GM18861 (cell line): Measurements from ENCODE around the gene TTC12.
"Not testable (repeated sequence)": the region's sequence is repeated elsewhere in the genome, so short reads cannot be mapped to it uniquely, and the experiment has no call there.

Experiments
- ATAC-seq: cut with Tn5 transposase; IDR thresholded peaks from one replicate; pipeline ENCODE4 v1.9.1; 2021; ENCODE audit not compliant: unreplicated experiment

The TTC12 gene

DNA sequence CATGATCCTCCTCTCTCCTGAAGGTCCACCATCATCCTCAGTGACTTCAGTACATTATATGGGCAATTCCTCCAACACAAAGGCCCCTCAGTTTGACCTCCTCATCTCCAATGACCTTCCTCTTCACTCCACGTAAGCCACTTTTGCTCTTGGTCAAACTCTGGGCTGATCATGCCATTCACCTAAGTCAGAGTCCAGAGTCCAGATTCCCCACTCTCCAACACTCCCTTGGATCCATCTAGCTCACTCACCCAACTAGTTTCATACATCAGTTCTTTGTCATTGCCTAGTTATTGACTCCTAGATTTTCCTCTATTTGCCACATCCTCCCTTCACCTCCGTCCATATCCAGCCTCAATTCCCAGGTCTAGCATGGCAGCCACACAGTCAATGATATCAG lies 30.5 kb upstream of the TTC12 start:
- ATAC-seq = no peak

DNA sequence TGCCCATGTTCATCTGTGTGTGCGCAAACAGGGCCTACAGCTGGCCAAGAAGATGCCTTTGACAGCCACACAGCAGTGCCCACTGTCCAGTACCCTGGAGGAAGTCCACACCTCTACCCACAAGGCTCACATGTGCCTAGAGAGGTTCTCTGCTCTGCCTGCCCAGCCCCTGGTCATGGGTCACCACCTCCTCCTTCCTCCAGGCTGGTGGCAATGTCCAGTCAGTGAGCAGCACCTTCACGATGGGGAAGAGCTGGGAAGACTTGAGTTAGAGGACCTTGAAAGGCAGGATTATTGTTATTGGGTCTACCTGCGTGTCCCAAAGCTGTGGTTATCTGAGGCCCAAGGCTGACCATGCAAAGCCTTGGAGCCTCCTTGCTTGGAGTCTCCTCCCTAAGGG lies 28.4 kb upstream of the TTC12 start:
- no peak for ATAC-seq

DNA sequence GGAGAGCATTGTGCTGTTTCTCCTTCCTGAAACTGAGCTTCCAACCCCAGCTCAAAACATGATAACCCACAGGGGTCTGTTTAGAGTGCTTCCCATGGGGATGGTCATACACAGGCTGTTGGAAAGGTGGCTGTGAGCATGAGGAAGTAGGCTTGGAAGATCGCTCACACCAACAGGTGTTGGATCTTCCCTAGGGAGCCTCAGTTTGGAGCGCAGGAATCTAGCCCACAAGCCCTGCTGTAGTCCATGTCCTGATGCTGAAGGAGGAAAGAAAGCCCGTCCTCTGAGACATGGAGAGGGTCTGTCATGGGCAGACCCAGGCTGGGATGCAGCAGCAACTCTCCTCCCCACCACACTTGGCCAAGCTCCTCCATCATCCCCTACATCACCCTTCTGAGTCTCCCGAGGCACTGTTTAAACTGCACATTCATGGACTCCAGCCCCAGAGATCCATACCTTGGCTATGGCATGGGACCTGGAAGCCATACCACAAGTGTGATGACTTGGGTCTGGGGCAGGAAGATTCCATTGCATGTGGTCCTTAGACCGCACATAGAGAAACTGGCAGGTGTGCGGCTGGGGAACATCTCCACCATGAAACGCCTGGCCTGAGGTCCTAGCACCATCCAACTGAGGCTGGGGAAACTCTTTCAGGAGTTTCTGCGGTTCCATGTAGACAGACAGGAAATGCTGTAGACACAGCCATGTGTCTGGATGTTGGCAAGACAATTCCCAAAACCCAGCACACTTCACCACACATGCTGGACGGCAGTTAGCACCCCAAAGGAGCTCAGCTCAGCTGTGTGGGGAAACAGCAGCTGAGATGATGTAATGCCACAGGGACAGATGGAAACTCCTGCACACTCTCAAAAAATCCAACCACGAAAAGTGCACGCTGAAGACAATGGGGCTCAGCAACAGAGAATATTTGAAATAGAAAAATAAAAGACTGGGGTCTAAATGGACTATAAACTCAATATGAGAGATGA lies 27.6 kb upstream of the TTC12 start:
- ATAC-seq = no peak

DNA sequence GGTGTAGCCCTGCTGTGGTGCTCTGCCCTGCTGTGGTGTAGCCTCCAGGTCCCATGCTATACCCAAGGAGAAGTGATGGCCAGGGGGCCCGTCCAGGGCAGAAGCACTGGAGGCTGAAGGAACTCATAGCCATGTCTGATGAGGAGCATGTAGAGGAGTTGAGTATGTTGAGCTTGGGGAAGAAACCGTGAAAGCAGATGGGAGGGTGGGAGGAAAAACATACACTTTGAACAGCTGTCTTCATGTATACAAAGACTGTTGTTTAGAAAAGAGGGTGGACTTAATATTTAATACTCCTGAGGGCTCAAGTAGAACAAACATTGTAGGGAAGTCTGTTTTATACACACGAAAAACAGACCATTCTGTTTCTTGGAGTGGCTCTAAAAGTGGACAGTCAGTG lies 26.6 kb upstream of the TTC12 start:
- no peak for ATAC-seq

DNA sequence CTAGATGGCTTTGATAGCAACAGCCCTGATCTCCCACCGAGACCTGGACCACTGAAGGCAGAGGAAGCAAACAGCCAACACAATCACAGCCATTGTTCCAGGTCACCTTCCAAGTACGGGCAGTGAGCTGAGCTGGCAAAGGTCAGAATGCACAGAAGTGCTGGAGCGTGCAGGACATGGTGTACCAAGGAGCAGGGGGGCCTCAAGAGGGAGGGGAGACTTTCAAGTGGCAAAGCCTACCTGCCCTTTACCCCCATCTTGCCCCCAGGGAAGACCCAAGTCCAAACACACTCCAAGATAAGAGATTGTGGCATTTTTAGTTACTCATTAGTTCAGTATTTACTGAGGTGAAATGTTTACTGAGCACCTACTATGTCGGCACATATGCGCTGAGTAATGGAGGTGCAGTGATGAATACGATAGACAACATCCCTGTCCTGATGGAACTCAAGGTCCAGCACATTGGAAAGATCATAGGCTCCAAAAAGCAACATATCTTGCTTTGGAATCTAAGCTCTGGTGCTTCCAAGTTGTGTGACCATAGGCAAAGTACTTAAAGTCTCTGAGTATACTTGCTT lies 26.0 kb upstream of the TTC12 start:
- no peak for ATAC-seq

DNA sequence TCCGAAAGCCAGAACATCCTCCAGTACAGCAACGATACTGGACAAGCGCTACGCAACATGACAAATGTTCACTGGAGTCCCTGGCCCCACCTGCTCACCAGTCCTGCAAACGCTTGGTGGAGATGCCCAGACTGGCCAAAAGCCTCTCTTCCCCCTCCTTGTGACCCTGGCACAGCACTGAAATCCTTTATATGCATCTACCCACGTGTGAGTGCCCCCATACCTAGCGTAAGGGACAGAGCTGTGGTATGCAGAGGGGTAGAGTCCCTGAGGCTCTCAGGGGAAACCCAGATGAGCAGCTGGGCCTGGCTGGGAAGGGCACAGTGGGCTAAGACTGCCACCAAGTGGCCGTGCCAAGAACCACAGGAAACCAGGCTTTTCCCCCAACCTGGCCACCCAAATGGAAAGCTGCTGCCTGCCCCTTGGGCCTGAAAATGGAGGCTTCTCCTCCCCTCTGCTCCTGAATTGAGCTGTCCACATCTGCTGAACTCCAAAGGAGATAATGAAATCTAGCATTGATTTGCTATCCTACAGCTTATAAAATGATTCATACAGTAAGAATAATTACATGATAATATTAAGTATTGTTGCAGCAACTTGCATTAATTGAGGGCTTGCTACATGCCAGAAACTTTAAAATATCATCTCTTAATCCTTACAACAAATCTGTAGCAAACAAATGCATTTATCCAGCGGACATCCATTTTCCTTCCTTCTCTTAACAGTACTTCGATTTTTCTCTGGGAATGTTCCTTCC lies 24.8 kb upstream of the TTC12 start:
- peak; percentile 92 for ATAC-seq

DNA sequence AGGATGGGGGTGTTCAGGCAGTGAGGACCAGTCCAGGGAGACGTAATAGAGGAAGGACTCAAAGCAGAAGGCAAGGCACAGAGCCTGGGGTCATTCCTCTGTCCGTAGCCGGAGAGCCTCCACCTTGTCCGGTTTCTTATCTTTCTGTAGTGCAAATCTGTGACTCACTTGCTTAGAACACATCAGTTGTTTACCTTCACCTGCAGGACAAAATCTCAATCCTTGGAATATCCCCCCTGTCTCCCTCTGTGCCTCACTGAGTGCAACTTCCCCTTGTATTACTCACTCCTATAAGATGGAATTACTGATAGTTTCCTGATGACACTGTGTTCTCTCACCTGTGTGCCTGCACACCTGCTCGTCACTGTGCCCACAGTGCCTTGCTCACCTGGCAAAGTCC lies 20.4 kb upstream of the TTC12 start:
- no peak for ATAC-seq

DNA sequence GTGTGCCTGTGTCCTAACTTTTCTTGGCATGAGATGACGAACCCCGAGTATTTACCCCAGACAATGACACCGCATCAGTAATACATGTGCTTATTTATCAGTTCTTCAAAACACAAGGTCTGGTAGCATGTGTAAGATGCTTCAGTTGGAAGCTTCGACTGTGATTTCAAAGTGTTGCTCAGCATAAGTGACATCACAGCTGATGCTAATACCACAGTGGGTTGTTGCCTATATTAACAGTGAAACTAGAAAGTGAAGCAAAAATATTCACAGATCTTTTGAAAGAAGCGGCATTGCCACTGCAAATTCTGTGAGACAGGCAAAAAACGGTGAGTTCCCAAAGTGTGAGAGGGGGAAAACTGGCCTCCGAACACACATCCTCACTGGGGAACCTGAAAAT lies 18.4 kb upstream of the TTC12 start:
- ATAC-seq = no peak

DNA sequence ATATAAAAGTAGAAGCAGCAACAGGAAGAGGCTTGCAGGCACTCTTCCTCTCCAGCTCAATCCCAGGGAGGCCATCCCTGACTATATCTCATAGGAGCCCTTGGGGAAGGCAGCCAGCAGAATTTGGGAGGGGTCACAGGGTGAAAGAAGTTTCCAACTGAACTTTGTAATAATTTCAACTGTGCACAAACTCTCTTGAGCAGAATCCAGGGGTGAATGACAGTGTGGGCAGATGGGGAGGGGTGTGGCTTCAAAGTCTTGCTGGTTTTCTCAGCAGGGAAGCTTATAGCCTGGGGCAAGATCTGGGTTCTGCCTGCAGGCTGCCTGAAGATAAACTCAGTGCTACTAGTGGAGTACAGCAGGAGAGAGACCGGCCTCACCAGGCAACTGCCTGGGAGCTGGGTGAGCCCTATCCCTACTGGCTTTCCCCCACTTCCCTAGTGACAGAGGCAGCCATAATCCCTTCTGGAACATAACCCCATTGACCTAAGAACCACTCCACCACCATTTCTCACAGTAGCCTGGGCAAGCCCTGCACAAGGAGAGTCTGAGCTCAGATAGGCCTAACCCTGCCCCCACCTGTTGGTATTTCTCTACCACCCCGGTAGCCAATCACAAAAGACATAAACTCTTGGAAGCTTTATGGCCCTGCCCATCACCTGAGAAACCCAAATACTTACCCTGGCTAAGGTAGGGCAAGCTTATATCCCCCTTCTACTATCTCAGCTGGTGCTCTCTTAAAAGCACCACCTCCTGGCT lies 17.8 kb upstream of the TTC12 start:
- no peak for ATAC-seq

DNA sequence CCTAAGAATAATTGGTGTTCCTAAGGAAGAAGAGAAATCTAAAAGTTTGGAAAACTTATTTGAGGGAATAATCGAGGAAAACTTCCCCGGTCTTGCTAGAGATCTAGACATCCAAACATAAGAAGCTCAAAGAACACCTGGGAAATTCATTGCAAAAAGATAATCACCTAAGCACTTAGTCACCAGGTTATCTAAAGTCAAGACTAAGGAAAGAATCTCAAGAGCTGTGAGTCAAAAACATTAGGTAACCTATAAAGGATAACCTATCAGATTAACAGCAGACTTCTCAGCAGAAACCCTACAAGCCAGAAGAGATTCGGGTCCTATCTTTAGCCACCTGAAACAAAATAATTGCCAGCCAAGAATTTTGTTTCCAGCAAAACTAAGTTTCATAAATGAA lies 15.9 kb upstream of the TTC12 start:
- not testable (repeated sequence) for ATAC-seq

DNA sequence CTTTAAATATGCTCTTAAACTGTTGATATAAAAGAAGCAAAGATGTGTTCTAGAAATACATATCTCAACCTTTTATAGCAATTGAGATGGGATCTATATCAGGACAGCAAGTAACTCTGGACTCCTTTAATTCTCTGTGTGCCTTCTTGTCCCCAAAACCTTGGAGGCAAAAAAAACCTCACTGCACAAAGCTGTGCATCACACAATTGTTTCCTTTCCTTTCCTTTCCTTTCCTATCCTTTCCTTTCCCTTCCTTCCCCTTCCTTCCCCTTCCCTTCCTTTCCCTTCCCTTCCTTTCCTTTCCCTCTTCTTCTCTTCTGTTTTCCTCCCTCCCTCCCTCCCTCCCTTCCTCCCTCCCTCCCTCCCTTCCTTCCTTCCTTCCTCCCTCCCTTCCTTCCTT lies 9.5 kb upstream of the TTC12 start:
- no peak for ATAC-seq

DNA sequence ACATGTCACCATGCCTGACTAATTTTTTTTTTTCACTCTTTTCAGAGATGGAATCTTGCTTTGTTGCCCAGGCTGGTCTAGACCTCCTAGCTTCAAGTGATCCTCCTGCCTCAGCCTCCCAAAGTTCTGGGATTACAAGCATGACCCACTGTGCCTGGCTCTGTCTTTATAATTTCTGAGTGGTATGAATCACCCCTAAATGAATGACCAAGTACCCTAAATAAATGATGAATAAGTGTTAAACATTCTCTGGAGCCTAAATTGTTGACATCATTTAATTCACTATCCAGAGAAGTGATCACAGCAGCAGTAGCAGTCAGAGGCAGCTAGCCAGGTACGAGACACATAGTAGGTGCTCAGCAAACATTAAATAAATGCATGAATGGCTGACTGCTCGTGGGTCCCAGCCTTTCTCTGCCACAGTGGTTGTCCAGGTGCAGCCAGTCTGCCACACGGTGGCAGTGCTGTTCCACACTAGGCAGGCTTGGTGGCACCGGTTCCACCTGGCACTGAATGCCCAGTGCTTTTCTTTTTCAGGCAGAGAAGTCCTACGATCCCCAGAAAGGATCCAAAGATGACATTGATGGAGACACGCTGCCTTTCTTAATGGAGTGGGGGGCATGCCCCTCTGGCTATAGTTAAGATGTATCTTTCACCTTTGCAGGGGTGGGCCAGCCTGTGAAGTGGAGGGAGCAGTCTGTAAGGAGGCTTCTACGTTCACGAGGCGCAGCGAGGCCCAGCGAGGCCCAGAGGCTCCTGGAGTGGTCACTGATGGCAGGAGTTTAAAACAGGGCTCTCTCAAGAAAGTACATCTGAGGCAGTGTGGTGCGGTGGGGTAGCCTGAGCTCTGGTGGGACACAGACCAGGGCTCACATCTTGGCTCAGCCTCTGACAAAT lies 8.7 kb upstream of the TTC12 start:
- ATAC-seq = peak; percentile 73

DNA sequence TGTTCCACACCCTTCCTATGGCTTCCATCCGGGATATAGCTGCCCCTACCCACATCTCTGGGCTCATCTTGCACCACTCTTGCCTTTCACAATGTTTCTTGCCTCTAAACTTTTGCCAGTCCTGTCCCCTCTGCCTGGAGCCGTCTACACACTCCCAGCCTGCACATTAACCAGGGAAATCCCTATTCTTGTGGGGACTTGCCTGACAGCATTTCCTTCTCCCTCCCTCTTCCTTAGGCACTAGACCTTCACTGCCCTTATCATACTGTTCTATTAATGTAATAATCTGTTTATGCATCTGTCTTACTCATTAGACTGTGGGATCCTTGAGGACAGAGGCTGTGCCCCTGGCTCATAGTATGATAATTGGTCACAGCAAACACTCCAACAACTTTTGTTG lies 5.8 kb upstream of the TTC12 start:
- no peak for ATAC-seq

DNA sequence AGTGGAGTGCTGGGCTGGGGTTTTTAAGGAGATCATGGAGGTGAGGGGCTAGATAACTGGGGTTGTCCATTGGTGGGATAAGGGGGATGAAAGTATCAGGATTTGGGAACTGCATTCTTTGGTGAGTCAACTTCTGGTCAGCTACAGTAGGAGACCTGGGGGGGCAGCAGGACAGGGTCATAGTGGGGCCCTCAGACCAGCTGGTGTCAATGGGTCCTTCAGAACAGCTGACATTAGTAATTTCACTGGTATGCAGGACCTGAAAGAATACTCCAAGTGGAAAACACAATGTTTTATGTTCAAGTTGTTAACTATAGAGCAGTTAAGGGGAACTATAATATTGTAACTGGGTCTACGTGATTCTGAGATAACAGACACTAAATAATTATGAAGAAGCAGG lies 2.8 kb upstream of the TTC12 start:
- no peak for ATAC-seq

DNA sequence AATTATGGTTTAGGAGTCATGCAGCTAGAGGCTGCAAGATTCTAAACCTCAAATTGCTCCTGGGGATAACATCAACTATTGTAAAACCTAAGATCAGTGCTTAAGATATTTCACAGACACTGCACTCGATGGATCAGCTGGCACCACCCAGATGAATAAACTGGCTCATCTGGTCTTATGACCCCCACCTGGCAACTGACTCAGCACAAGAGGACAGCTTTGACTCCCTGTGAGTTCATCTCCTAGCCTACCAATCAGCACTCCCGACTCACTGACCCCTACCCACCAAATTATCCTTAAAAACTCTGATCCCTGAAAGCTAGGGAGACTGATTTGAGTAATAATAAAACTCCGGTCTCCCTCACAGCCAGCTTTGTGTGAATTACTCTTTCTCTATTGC lies 782 bp upstream of the TTC12 start:
- no peak for ATAC-seq

DNA sequence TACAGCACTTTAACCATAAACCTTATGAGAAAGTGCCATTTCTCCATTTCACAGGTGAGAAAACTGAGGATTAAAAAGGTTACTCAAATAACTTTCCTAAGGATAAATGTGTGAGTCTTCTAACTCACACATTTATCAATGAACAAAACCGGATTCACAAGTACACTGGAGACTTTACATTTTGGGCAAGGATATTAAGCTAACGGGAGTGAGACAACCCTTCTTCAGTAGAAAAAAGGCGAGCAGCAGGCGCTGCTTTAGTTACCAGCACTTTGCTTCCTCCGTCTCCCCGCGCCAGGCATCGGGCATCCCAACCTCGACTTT lies 356 bp upstream of the TTC12 start:
- no peak for ATAC-seq

DNA sequence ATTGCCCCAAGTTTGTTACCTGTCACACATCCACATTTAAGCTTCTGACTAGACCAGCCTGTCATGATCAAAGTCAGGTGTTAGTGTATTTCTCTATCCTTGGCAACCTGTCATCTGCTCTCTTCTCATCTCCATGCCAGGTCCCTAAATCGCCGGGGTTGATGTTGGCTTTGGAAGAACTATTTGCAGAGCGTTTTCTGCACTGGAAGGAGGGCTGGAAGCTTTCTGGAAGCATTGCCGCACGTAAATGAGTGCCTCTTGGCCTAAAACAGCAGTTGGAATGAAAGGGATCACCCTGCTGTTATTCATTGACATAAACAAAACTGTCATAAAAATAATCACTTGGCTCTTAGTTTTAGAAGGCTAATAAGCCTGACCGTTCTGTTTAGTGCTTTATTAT lies 1.4 kb downstream of the TTC12 start:
- ATAC-seq = no peak

DNA sequence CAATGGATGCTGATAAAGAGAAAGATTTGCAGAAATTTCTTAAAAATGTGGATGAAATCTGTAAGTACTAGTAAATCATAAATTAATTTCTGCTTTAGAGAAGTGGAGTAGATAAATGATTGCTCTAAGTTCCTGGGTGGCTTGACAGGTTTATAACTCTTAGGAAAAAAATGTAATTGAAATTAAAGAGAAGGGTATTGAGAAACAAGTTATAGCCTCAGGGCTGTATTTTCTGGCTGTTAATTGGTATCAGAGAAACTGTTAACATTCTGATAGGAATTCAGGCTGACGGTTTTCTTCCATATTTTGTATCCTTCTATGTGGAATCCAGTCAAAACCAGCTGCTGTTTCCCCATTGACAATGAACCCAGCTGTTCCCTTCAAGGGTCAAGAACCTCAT lies 1.9 kb downstream of the TTC12 start:
- no peak for ATAC-seq

DNA sequence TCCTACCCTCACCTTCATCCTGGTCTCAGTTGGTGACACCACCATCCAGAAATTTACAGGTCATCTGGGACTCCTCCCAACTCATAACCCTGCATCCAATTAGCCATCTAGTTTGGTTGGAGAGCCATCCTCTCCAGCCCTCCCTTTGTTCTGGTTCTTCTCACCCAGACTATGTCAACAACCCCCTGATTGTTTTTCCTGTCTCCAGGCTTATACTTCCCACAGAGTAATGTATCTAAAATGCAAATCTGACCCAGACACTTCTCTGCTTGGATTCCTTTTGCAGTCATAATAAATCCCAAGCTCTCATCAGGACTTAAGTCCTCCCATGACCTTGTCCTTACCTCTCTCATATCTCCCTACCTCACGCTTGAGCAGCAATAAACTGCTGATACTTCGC lies 3.0 kb downstream of the TTC12 start:
- no peak for ATAC-seq

DNA sequence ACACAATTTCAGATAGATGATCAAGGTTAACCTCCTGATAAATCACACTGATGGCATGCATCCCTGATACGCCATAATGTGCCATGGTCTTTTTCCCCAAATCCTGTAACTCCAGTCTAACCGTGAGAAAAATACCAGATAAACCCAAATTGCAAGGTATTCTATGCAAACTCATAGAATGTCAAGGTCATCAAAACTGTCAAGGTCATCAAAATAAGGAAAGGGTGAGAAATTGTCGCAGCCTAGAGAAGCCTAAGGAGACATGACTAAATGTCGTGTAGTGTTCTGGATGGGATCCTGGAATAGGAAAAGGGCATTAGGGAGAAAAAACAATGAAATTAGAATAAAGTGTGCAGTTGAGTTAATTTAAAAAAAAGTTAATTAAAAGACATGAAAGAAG lies 4.7 kb downstream of the TTC12 start:
- no peak for ATAC-seq
